NT2/D1 (cell line): Measurements from ENCODE around the gene SEC14L5.

Experiments
- SUZ12 ChIP-seq: IDR thresholded peaks from 2 replicates; pipeline ENCODE4 v1.6.1; 2011; ENCODE audit not compliant: insufficient read length, insufficient read depth; ENCODE audit errors: extremely low read depth
- ZNF274 ChIP-seq: IDR thresholded peaks from 2 replicates; pipeline ENCODE4 v1.6.1; 2011; ENCODE audit warnings: mild to moderate bottlenecking, low read depth, low read length

GRCh38 chr16:5001986-5002385, 43.9 kb downstream of the SEC14L5 start:
- TF ChIP-seq ZNF274 (no peak), SUZ12 (no peak)
